ENCODE measurements around the gene BCR. TPM values are rescaled to one million over a fixed set of nuclear protein-coding genes. Genes with fewer than 3 reads are reported as not detected.

BCR gene
- polyA plus RNA-seq, 1 experiment, result 24.0 TPM

DNA sequence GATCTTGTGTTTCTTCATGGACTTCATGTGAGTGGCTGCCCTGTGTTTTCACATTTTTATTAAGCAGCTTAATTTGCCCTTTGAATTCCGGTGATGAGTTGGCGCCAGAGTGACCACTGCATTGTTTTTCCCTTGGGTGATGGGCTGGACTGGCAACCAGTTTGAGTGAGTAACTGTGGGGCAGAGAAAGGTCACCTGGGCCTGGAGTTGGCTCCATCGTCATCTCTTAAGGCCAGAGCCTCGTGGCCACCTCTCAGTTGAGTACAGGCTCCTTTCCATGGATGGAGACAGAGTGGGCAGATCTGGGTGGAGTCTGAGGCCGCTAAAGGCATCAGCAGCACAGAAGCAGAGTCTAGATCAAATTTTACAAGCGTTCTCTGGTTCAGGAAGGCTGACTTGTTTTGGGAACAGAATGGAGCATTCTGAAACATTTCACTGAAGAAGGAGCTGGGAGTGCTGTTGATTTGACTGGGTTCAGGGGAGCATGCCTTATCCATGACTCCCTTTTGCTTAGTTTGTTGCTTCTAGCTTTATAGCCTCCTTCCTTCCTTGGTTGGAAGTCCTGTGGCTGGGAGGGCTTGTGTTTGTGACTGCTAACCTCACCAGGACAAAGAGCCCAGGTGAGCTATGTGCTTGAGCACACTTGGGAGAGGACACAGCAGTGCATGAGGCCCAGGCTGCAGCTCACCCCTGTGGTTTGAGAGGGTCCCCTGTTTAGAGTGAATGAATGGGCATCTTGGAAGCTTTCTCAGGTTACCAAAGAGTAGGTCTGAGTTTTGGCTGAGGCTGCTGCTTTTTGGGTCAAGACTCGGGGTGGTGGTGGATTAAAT lies 7.8 kb downstream of the BCR start:
- H3K36me3 ChIP-seq (ENCODE audit: control insufficient read depth, insufficient read depth, low read length), result 0 out of 2 replicates have a peak, but pooled peaks cover 1% of the 10 kb centered on the region
- DNase-seq (ENCODE audit: low read depth), result no peak
- CTCF ChIA-PET, result interaction anchor here (1.1 to 22.2 kb wide), 4 partner anchors 10 to 94 kb away, joined by 4 to 670 read pairs (median 6); no protein-coding TSS in a partner anchor

DNA sequence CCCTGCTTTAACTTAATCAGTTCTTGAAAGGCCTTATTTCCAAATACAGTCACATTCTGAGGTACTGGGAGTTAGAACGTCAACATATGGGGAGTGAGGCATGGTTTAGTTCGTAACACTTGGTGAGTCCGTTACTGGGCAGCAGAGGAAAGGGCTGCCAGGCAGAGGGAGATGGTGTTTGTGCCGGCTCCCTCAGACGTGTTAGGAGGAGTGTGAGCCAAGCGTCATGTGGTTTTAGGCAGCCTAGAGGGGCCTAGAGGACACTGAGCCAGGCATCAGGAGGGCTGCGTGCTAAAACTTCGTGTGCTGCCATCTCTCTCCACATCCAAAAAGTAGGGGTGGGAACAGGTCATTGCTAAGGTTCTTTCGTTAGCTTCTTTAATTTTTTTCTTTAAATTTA lies 10.2 kb downstream of the BCR start:
- no peak for DNase-seq (ENCODE audit: low read depth)
- Histone ChIP-seq H3K4me3 (ENCODE audit: low read depth, low read length) (no peak overlapping the region), H3K27me3 (ENCODE audit: control insufficient read depth, insufficient read depth, low read length) (no peaks in the 10 kb centered on the region), H3K36me3 (ENCODE audit: control insufficient read depth, insufficient read depth, low read length) (0 out of 2 replicates have a peak, but pooled peaks cover 1% of the 10 kb centered on the region)
- POLR2A ChIA-PET, result no interaction called here
- TF ChIP-seq, protein P1, sequence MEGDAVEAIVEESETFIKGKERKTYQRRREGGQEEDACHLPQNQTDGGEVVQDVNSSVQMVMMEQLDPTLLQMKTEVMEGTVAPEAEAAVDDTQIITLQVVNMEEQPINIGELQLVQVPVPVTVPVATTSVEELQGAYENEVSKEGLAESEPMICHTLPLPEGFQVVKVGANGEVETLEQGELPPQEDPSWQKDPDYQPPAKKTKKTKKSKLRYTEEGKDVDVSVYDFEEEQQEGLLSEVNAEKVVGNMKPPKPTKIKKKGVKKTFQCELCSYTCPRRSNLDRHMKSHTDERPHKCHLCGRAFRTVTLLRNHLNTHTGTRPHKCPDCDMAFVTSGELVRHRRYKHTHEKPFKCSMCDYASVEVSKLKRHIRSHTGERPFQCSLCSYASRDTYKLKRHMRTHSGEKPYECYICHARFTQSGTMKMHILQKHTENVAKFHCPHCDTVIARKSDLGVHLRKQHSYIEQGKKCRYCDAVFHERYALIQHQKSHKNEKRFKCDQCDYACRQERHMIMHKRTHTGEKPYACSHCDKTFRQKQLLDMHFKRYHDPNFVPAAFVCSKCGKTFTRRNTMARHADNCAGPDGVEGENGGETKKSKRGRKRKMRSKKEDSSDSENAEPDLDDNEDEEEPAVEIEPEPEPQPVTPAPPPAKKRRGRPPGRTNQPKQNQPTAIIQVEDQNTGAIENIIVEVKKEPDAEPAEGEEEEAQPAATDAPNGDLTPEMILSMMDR (IDR thresholded peaks at IDR 0.05; ENCODE audit: insufficient read depth, low read depth, low read length), result no peak
- CTCF ChIA-PET, result interaction anchor here (22.2 kb wide), 1 partner anchor 91 kb away, joined by 670 read pairs; no protein-coding TSS in a partner anchor

More for the DNA sequence above, 7.8 kb downstream of the BCR start:
- Histone ChIP-seq H3K27me3 (ENCODE audit: control insufficient read depth, insufficient read depth, low read length) (no peaks in the 10 kb centered on the region), H3K4me3 (ENCODE audit: low read depth, low read length) (no peak overlapping the region)
- POLR2A ChIA-PET, result no interaction called here
- TF ChIP-seq, protein P1 (IDR thresholded peaks at IDR 0.05; ENCODE audit: insufficient read depth, low read depth, low read length), result no peak

DNA sequence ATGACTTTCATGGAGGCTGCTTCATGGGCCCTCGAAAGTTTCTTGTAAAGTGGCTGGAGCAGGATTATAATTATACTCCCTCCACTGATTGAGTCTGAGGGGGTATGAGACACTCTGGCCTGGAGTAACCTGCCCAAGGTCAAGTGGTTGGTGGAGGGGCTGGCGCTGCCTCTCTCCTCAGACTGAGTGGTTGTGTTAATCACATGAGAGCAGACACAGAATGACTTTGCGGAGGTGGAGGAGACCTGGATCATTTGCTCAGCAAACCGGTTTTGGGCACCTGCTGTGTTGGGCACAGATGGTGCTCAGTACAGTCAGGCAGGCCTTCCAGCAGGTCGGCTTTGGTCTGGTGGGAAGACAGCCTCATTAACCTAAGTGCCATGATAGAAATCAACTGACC lies 11.8 kb downstream of the BCR start:
- TF ChIP-seq, protein P1 (IDR thresholded peaks at IDR 0.05; ENCODE audit: insufficient read depth, low read depth, low read length), result no peak
- H3K4me3 ChIP-seq (ENCODE audit: low read depth, low read length), result no peak overlapping the region
- DNase-seq (ENCODE audit: low read depth), result no peak
- H3K36me3 ChIP-seq (ENCODE audit: control insufficient read depth, insufficient read depth, low read length), result 0 out of 2 replicates have a peak, but pooled peaks cover 1% of the 10 kb centered on the region
- CTCF ChIA-PET, result no interaction called here
- POLR2A ChIA-PET, result no interaction called here
- no peaks in the 10 kb centered on the region for H3K27me3 ChIP-seq (ENCODE audit: control insufficient read depth, insufficient read depth, low read length)

DNA sequence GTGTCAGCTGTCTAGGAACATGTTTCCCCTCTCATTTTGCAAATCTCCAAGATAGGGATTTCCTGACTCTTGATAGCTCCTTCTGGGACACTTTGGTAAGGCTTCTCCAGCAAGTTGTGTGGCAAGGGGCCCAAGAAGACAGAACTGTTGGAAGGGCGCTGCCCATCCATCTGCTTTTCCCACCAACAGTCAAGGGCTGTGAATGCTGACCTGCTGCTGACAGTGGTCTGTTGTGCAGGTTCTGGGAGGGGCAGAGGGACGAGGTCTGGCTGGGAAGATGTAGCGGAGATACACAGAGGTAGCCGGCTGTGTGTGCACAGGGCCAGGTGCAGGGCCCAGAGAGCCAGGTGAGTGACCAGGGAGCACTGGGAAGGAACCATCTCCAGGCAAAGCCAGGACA lies 12.2 kb downstream of the BCR start:
- H3K36me3 ChIP-seq (ENCODE audit: control insufficient read depth, insufficient read depth, low read length), result 0 out of 2 replicates have a peak, but pooled peaks cover 1% of the 10 kb centered on the region
- ChIA-PET CTCF (no interaction called here), POLR2A (no interaction called here)
- H3K27me3 ChIP-seq (ENCODE audit: control insufficient read depth, insufficient read depth, low read length), result no peaks in the 10 kb centered on the region
- no peak for DNase-seq (ENCODE audit: low read depth)
- TF ChIP-seq, protein P1 (IDR thresholded peaks at IDR 0.05; ENCODE audit: insufficient read depth, low read depth, low read length), result no peak
- H3K4me3 ChIP-seq (ENCODE audit: low read depth, low read length), result no peak overlapping the region

DNA sequence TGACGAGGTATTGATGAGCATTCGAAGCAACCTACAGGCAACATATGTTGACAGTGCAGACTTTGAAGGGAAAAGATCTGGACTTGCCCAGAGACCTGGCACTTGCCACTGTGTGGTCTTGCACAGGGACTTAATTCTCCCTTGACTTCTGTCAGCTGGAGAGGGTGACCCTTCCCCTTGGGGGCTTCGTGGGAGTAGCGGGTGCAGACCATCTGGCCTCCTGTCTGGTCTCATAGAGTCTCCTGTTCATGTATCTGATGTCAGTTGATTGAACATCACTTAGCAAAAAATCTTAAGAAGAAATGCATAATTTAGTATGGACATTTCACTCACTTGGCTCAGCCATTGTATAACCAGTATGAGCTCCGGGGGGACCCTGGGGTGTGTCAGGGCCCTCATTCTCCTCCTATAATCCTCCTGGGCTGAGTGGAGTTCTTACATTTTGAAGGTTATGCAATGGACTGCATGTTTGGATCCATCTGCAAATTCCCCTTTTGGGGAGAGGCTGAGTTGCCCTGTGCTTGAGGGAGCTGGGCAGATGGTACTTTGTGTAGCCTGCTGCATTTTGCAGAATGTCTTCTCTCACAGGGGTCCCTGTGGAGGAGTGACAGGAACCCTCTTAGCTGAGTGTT lies 13.0 kb downstream of the BCR start:
- Histone ChIP-seq H3K27me3 (ENCODE audit: control insufficient read depth, insufficient read depth, low read length) (no peaks in the 10 kb centered on the region), H3K4me3 (ENCODE audit: low read depth, low read length) (no peak overlapping the region), H3K36me3 (ENCODE audit: control insufficient read depth, insufficient read depth, low read length) (0 out of 2 replicates have a peak, but pooled peaks cover 3% of the 10 kb centered on the region)
- ChIA-PET POLR2A (no interaction called here), CTCF (interaction anchor here (2.0 kb wide), 1 partner anchor 22 kb away, joined by 5 read pairs; no protein-coding TSS in a partner anchor)
- TF ChIP-seq, protein P1 (IDR thresholded peaks at IDR 0.05; ENCODE audit: insufficient read depth, low read depth, low read length), result no peak
- DNase-seq (ENCODE audit: low read depth), result no peak
